ENCODE measurements around the gene MAGOH.
"Not testable (repeated sequence)": the region's sequence is repeated elsewhere in the genome, so short reads cannot be mapped to it uniquely, and the experiment has no call there.

- not testable (repeated sequence) for TF ChIP-seq MAX (IDR thresholded peaks at IDR 0.05); CTCF (IDR thresholded peaks at IDR 0.05; ENCODE audit: low read depth, low read length, missing input control); ATF3 (IDR thresholded peaks at IDR 0.05); YY1 (IDR thresholded peaks at IDR 0.05); EGR1 (IDR thresholded peaks at IDR 0.05; ENCODE audit: low read depth in 2 of 2); HNF4G (IDR thresholded peaks at IDR 0.05); ZBTB33 (IDR thresholded peaks at IDR 0.05); REST (IDR thresholded peaks at IDR 0.05); RAD21 (IDR thresholded peaks at IDR 0.05); RXRA (IDR thresholded peaks at IDR 0.05); FOXA1 (IDR thresholded peaks at IDR 0.05); SP1 (IDR thresholded peaks at IDR 0.05)
These were observed 32.1 kb downstream of the MAGOH start for GRCh38 chr1:53206083-53206685.
